H4 (cell line): ENCODE data around the gene NRXN2. TPM values are rescaled to one million over a fixed set of nuclear protein-coding genes. Genes with fewer than 3 reads are reported as not detected.
"Not testable (repeated sequence)": the region's sequence is repeated elsewhere in the genome, so short reads cannot be mapped to it uniquely, and the experiment has no call there.

Source experiments
- DNase-seq: peaks from one replicate; pipeline ENCODE4 v3.0.0-alpha.2; 2015; ENCODE audit warnings: low spot score
- total RNA-seq: library from RNA; depleted of rRNA; stranded (reverse); fragments of >200 nt; shearing (Covaris generic); gene quantifications from 2 replicates; pipeline ENCODE4 v1.2.3, GENCODE V29; 2014

NRXN2 gene
- total RNA-seq, 1 experiment from 2014 or later = 0.17 TPM

- DNase-seq = no peak
Measured at GRCh38 chr11:64721359-64721699, 1.7 kb downstream of the NRXN2 start.

GRCh38 chr11:64720640-64721358 is 2.2 kb downstream of the NRXN2 start:
- DNase-seq = no peak

- no peak for DNase-seq
Measured at GRCh38 chr11:64720167-64720566, 2.8 kb downstream of the NRXN2 start.

DNA sequence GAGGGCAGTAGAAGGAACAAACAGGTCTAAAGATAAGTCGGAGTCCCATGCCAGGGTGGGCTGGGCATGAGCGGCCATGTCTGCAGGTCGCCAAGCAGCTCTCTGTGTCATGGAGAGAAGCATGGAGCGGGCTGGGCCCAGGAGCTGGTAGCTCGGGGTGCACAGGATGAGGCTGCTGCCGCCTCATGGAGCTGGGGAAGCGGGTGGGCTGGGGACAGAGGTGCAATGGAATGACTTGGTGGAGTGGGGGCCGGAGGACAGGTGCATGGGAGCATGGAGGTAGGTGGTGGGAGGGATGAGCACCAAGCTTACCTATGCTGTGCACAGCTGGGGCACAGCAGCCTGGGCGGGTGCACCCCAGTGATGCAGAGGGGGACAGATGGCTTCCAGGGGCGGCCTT is 3.6 kb downstream of the NRXN2 start:
- no peak for DNase-seq

DNA sequence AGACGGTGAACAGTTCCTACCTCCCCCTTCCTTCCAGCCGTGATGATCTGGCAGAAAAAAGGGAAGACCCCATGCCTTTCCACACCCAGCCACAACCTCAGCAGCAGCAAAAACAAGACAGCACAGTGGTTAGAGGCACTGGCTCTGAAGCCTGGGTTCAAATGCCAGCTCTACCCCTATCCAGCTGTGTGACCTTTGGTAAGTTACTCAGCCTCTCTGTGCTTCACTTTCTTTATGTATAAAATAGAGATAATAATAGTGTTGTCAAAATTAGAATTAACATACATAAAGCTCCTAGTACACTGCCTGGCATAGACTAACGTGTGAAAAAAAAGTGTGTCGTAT is 4.2 kb downstream of the NRXN2 start:
- DNase-seq = no peak

DNA sequence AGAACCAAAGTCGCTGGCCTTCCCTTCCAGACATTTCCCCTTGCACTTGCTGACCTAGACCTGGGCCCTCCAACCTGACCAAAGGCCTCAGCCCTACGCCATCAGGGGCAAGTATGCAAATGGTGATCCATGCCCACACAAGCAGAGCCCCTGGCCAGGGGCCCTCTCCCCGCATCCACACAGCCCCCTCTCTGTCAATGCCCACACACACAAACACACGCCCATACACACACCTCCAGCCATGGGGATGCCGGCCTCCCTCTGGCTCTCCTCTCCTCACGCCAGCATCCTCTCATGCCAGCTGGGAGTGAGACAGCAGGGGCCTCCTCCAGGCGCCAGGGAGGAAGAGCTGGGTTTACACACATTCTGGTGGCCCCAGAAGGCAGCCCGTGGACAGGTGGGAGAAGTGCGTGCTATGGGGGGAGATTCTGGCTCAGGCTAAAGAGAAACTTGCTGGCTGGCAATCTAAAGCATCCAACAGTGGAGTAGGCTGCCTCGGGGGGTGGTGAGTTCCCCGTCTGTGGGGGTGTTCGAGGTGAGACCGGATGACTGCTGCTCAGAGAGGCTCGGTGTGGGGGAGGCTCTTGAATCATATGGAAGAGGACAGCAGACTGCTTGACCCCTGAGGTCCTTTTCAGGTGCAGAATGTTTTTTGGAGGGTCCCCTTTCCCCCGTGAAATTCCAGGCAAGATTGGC is 4.8 kb downstream of the NRXN2 start:
- no peak for DNase-seq

DNA sequence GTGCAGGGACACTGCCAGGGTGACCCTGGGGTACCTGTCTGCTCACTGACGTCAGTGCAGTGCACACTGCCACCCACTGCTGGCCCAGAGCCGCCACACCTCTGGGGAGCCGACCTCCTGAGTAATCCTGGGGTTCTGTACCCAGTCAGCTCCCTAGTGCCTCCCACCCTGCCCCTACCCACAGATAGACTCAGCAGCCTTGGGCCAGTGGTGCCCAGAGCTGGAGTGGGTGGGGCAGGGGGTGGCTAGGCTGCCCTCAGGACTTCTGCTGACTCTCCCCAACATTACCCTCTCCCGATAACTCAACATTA is 5.8 kb downstream of the NRXN2 start:
- DNase-seq = no peak

DNA sequence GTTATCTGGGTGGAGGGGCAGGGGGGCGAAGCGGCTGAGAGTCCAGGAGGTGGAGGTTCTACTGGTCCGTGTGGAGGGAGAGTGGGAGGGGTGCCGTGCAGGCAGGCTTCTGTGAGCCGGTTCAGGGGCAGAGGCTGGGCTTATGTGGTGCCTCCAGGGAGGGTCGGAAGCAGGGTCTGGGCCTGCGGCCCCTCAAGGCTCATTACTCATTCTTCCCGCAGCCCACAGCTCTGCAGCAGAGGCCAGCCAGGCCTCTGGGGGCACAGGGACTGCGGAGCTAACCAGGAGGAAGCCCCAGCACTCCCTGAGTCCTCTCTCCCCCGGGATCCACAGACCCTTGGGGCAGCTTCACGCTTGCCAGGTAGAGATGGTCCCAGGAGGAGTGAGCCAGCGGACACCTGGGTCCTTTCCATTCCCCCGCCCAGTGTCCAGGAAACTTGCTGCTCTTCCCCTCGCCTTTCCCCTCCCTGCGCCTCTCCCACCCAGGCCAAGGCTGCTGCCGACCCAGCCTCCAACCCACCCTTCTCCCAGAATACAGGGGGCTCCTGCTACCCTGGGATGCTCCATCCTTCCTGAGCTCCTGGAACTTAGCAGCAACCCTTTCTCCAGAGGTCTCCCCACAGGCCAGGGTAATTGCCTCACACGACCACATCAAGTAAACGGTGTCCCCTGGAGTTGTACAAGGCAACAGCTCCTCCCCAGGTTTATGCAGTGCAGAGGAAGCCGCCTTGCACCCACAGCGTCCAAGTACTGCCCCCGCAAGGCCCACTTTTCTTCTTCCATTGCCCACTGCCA is 6.3 kb downstream of the NRXN2 start:
- no peak for DNase-seq

- no peak for DNase-seq
Measured at GRCh38 chr11:64715756-64716472, 7.1 kb downstream of the NRXN2 start.

- no peak for DNase-seq
Measured at GRCh38 chr11:64715110-64715509, 7.9 kb downstream of the NRXN2 start.

DNA sequence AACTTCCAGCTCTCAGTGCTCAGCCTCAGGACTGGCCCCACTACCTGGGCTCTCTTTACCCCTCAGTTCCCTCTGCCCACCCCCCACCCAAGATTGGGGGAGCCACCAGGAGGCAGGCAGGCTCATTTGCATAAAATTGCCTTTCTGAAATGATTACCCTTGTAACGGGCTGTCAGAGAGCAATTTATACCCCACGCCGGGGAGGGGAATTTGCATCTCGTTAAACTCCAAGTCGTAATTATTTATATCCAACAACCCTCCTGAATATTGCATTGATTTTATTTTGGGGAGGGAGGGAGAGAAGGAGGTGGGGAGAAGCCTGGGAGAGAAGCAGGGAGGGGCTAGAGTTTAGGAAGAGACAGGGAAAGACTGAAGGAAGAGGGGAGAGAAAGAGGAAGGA is 8.3 kb downstream of the NRXN2 start:
- no peak for DNase-seq

- DNase-seq = no peak
Measured at GRCh38 chr11:64713781-64714363, 9.1 kb downstream of the NRXN2 start.

DNA sequence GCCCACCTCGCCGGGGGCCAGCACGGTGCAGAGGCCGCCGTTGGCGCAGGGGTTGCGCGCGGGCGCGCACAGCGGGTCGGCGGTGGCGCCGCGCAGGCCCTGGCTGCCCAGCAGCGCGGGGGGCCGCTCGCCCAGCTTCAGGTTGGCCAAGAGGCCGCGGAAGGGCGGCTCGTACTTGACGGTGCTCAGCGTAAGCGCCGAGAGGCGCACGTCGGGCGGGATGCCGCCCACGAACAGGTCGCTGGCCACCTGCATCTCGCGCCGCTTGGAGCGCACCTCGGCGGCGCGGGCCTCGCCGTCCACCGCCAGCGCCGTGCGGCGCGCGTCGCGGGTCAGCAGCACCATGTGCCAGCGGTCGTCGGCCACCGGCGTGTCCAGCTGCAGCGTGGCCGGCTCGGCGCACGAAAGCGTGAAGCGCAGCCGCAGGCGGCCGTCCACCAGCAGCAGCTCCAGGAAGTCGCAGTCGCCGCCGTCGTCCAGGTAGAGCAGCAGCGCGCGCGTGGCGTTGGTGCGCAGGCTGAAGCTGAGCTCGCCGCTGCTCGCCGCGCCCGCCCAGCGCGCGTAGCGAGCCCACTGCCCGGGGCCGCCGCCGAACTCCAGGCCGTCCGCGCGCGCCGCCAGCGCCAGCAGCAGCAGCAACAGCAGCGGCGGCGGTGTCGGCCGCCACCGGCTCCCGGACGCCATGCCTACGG is 9.8 kb downstream of the NRXN2 start:
- no peak for DNase-seq

GRCh38 chr11:64712430-64713015 is 10.5 kb downstream of the NRXN2 start:
- no peak for DNase-seq

- no peak for DNase-seq
Measured at GRCh38 chr11:64711956-64712362, 11.0 kb downstream of the NRXN2 start.

- DNase-seq = no peak
Measured at GRCh38 chr11:64711138-64711955, 11.7 kb downstream of the NRXN2 start.

DNA sequence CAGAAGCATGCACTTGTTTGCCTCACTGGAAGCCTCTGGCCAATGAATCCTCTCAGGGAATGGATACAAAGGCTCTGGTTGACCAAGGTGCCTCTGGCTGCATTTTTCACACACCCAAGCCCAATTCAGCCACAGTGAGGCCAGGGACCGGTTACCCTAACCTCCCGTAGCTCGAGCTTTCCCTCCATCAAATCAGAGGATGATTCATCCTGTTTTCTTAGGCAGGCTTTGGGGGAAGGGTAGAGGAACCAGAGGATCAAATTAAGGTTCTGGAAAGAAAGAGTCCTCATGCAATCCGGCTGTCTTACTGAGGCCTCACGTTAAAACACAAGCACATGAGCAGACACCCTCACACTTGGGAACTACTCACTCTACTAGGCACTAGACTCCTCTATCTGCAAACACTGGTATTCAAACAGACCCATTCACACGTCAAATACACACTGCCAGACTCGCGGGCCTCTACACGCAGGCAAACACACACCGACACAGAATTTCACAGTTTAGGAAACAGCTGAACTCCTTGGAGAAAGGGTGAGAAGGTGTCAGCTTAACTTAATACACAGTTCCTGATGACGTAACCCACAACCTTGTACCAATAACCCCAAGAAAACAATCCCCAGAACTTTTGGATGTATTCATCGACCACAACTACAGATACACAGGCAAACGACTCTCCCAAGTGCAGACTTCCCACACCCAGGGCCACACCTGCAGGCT is 12.4 kb downstream of the NRXN2 start:
- DNase-seq = no peak

GRCh38 chr11:64705501-64705900 is 17.5 kb downstream of the NRXN2 start:
- DNase-seq = no peak

GRCh38 chr11:64703048-64703447 is 19.9 kb downstream of the NRXN2 start:
- DNase-seq = no peak

DNA sequence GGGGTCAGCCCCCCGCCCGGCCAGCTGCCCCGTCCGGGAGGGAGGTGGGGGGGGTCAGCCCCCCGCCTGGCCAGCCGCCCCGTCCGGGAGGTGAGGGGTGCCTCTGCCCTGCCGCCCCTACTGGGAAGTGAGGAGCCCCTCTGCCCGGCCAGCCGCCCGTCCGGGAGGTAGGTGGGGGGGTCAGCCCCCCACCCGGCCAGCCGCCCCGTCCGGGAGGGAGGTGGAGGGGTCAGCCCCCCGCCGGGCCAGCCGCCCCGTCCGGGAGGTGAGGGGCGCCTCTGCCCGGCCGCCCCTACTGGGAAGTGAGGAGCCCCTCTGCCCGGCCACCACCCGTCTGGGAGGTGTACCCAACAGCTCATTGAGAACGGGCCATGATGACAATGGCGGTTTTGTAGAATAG is 21.0 kb downstream of the NRXN2 start:
- not testable (repeated sequence) for DNase-seq
